Small intestine (tissue), 7 donors: ENCODE results near the gene CTBP2. TPM values are rescaled to one million over a fixed set of nuclear protein-coding genes. Genes with fewer than 3 reads are reported as not detected.

ENCODE experiments used
- DNase-seq, 2 donors: peaks; one replicate each; pipeline versions ENCODE4 v3.0.0 to v3.0.0-alpha.2; 2013
- FAIRE-seq: peaks from 2 replicates; lab custom pipeline; 2012; peaks lifted over from hg19 to GRCh38; lab: Jason Lieb, UNC
- H3K27ac ChIP-seq, 3 donors: one replicate each; pipeline ENCODE4 v1.5.1; 2013; ENCODE audit warnings: low read length in 2 of 3, mild to moderate bottlenecking in 2 of 3, control low read depth in 1 of 3, inconsistent platforms in 1 of 3, low read depth in 1 of 3, moderate library complexity in 1 of 3
- H3K27me3 ChIP-seq, 3 donors: one replicate each; pipeline ENCODE4 v1.6.1; 2013; ENCODE audit warnings: low read length in 3 of 3, inconsistent platforms in 1 of 3; ENCODE audit not compliant: control insufficient read depth in 3 of 3, insufficient read depth in 3 of 3
- H3K36me3 ChIP-seq, 3 donors: one replicate each; pipeline ENCODE4 v1.6.1; 2013; ENCODE audit warnings: low read length in 3 of 3, inconsistent platforms in 1 of 3, low read depth in 1 of 3, mild to moderate bottlenecking in 1 of 3, moderate library complexity in 1 of 3; ENCODE audit not compliant: control insufficient read depth in 3 of 3, insufficient read depth in 2 of 3
- H3K4me1 ChIP-seq, 3 donors: one replicate each; pipeline ENCODE4 v1.6.1; 2013; ENCODE audit warnings: low read length in 2 of 3, inconsistent platforms in 1 of 3, low read depth in 1 of 3, mild to moderate bottlenecking in 1 of 3, moderate library complexity in 1 of 3; ENCODE audit not compliant: control insufficient read depth in 3 of 3, insufficient read depth in 2 of 3
- H3K4me3 ChIP-seq, 3 donors: one replicate each; pipeline ENCODE4 v1.5.1; 2013; ENCODE audit warnings: low read length in 3 of 3, control low read depth in 1 of 3, inconsistent platforms in 1 of 3, low read depth in 1 of 3, mild to moderate bottlenecking in 1 of 3, moderate library complexity in 1 of 3
- H3K9me3 ChIP-seq, 2 donors: one replicate each; pipeline ENCODE4 v1.6.1; 2013; ENCODE audit warnings: low read depth in 1 of 2, low read length in 1 of 2; ENCODE audit not compliant: control insufficient read depth in 2 of 2, insufficient read depth in 1 of 2
- whole genome bisulfite sequencing, 3 donors: extraction: QIAGEN DNeasy Blood & Tissue Kit; methylation state at CpG; one replicate each; pipeline ENCODE4 v1.1.7; 2013; 5-methylcytosine and 5-hydroxymethylcytosine counted together
- polyA plus RNA-seq, 4 donors: library from polyadenylated mRNA; stranded (reverse) in 3 of 4; unstranded in 1 of 4; fragments of 200-250 nt in 3 of 4; fragments of 120-200 nt in 1 of 4; gene quantifications; one replicate each; pipeline versions ENCODE4 v1.2.1 to v1.2.3, GENCODE V29; 2013
- donor health status: healthy with polysubstance abuse.
- donor health status: control.
- donor health status: control.
- donor health status: Bipolar disorder and iron deficiency.
- donor health status: healthy.

The CTBP2 gene
- polyA plus RNA-seq, 4 donors, result 38.1 to 56.8 (median 49.1) TPM

DNA sequence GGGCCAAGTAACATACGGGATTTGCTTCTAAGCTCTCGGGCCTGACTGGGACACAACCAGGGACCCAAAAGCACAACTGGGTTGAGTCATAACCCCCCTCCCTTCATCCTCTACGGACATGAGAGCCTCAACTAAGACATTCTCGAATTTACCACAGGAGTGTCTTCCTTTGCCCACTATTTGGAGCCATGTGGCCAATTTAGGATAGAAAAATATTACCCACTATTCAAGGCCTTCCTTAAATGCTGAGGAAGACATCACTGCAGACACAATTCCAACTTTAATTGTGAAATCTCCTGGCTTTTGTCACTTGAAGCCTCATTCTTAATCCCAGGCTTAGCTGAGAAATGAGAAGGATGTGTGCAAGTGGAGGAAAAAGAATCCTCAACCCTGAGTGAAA lies 11.8 kb downstream of the CTBP2 start:
- peaks cover 0 to 45% (median 0%) of the 10 kb centered on the region in 3 donors for H3K36me3 ChIP-seq
- peak overlapping the region in 2 of 3 donors; percentile 9 to 34 for H3K4me3 ChIP-seq
- peaks cover 10 to 91% (median 31%) of the 10 kb centered on the region in 3 donors for H3K4me1 ChIP-seq
- WGBS, 3 donors, result 31 to 48% (median 44%) methylated on average over 4 of the region's 4 CpGs
- no peaks in the 10 kb centered on the region for H3K27me3 ChIP-seq
- peak overlapping the region; percentile 91 to 98 (median 94) for H3K27ac ChIP-seq
- H3K9me3 ChIP-seq, result no peaks in the 10 kb centered on the region
- DNase-seq, result no peak
- FAIRE-seq, result no peak

DNA sequence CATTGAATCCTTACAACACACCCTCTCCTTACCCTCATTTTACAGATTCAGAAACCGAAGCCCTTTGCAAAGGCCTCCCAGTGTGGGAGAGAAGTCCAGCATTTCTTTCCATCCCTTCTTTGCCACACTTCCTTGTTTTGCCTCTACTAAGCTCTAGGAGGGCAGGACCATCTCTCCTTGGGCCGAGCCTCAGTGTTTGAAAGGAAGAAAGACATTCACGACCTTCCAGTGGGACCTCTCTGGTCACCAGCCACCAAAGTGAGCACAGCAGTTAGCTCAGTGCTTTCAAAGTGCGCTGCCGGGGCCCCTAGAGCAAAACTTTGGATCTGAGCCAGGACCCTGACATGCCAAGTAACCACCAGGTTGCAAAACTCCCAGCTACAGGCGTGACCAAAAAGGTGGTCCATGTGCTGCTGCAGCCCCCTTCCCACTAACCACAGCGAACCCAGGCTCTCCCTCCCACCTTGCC lies 12.4 kb downstream of the CTBP2 start:
- Histone ChIP-seq H3K27ac (peak overlapping the region; percentile 91 to 98 (median 94)), H3K9me3 (no peaks in the 10 kb centered on the region), H3K36me3 (peaks cover 0 to 42% (median 0%) of the 10 kb centered on the region in 3 donors), H3K4me1 (peaks cover 10 to 86% (median 28%) of the 10 kb centered on the region in 3 donors), H3K4me3 (peak overlapping the region in 2 of 3 donors; percentile 3 to 9), H3K27me3 (no peaks in the 10 kb centered on the region)
- WGBS, 3 donors, result 21 to 30% (median 22%) methylated on average over 7 of the region's 7 CpGs
- FAIRE-seq (no peak), DNase-seq (peak; percentile 26 to 65)

DNA sequence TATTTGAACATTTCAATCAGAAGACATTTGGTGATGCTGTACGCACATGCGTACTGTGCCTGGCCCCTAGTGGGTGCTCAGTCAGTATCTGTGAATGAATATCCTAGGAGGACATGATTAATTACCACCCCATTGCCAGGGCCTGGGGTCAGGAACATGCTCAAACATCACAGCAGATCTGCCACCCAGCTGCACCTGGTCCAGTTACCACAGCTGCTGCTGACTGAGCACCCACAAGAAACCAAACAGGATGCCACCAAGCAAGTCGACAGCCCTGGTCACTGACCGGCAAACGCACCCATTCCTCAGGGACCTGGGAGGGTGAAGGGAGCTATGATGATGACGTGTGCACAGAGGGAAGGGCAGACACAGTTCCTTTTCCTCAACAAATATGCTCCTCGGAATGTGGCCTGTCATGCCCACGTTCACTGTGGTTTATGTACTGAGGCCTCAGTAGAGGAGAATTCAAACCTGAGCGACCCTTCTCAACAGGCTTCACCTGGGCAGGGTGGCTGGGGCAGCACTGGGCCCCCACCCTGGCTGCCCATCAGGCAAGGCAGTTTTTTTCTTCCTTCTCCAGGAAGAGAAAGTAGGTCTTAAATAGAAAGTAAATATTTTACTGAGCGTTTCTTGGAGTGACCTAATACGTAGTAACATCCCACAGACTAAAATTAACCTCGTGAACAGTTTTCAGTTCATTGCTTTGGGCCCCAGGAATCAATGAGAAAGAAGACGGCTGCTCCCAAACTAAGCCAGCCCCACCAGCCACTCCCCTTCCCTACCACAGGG lies 13.4 kb downstream of the CTBP2 start:
- peaks cover 0 to 50% (median 0%) of the 10 kb centered on the region in 3 donors for H3K36me3 ChIP-seq
- H3K4me3 ChIP-seq, result peak overlapping the region in 1 of 3 donors; percentile 9
- DNase-seq, result peak; percentile 57 to 71
- H3K9me3 ChIP-seq, result no peaks in the 10 kb centered on the region
- no peak for FAIRE-seq
- WGBS, 3 donors, result 19 to 32% (median 23%) methylated on average over 13 of the region's 13 CpGs
- H3K4me1 ChIP-seq, result peaks cover 10 to 76% (median 25%) of the 10 kb centered on the region in 3 donors
- peak overlapping the region; percentile 34 to 94 (median 91) for H3K27ac ChIP-seq
- no peaks in the 10 kb centered on the region for H3K27me3 ChIP-seq

DNA sequence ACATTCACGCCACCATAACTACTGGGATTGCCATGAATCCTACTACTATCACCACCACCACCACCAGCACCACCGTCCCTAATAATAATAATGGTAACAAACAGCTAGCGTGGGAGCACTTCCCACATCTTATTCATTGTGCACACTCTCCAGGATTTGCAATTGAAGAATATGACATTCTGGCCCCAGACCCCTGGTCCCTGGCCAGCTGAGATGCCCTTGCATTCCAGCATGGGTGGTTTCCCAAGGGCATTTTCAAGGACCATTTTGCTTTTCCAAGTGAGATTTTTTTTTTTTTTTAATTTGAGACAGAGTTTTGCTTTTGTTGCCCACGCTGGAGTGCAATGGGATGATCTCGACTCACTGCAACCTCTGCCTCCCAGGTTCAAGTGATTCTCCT lies 14.7 kb downstream of the CTBP2 start:
- FAIRE-seq (no peak), DNase-seq (no peak)
- Histone ChIP-seq H3K27me3 (no peaks in the 10 kb centered on the region), H3K4me3 (no peak overlapping the region), H3K27ac (peak overlapping the region in 2 of 3 donors; percentile 2 to 36), H3K9me3 (no peaks in the 10 kb centered on the region), H3K36me3 (peaks cover 0 to 51% (median 0%) of the 10 kb centered on the region in 3 donors), H3K4me1 (peaks cover 7 to 65% (median 25%) of the 10 kb centered on the region in 3 donors)
- WGBS, 3 donors, result 77 to 79% (median 79%) methylated on average over 5 of the region's 5 CpGs

DNA sequence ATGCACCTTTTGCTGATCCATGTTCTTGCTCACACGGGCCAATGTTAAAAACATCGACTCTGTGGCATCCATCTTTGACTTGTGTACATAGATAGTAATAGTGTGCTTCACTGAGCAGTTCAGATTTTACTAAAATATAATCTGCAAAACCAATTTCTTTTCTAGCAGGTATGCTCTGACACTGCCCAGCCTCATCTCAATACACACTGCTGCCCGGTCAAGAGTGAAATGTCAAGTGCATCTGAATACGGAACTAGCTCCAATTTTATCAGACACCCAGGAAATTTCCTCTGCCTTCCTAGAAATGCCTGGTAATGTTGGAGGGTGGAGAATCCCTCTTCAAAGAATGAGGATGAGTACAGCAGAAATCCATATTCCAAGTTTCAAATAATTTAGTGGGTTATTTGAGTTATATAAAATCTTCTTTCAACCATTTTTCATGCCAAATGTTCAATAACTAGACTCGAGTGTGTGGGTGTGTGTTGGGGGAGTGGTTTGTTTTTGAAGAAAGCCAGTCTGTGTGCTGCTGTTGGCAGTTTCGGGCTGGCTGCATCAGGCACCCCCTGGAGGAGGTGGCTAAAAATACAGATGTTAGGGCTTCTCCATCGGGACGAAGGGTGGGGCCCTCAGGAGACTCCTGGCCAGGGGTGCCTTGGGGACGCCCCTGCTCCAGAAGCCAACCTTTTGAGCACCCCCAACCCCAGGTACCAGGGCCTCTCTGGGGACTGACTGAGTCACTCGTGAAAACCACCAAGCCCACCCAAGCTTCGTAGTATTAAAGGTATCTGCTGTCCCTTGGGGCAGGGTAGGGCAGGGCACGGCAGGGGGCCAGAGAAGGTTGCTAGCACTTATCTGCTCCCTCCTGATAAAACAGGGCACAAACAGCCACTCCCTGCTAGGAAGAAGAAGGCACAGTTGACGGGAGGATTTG lies 15.4 kb downstream of the CTBP2 start:
- peaks cover 7 to 59% (median 21%) of the 10 kb centered on the region in 3 donors for H3K4me1 ChIP-seq
- WGBS, 3 donors, result 20 to 36% (median 25%) methylated on average over 13 of the region's 13 CpGs
- no peaks in the 10 kb centered on the region for H3K9me3 ChIP-seq
- DNase-seq (peak; percentile 50 to 61), FAIRE-seq (no peak)
- H3K4me3 ChIP-seq, result no peak overlapping the region
- H3K36me3 ChIP-seq, result peaks cover 0 to 49% (median 0%) of the 10 kb centered on the region in 3 donors
- peak overlapping the region in 2 of 3 donors; percentile 2 to 36 for H3K27ac ChIP-seq
- H3K27me3 ChIP-seq, result no peaks in the 10 kb centered on the region

DNA sequence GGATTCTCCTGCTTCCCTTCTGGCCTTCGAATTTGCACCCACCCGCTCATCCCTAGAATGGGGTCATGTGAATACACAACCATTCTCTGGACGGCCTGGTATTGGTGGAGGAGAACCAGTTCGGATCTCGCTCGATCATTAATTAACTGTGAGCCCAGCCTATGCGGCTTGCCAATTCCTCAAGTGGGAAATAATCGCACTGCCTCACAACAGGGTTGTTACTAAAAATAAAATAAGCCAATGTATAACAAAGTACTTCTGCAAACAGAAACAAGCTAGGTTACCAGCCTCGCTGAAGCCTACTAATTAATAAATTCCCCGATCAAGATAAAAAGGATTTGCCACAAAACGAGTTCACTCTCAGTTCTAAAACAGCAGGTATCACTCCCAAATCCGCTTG lies 16.2 kb downstream of the CTBP2 start:
- Histone ChIP-seq H3K9me3 (no peaks in the 10 kb centered on the region), H3K4me1 (peaks cover 7 to 51% (median 14%) of the 10 kb centered on the region in 3 donors), H3K27me3 (no peaks in the 10 kb centered on the region), H3K36me3 (peaks cover 0 to 52% (median 0%) of the 10 kb centered on the region in 3 donors), H3K4me3 (no peak overlapping the region), H3K27ac (no peak overlapping the region)
- 47 to 60% (median 53%) methylated on average over 12 of the region's 12 CpGs for WGBS, 3 donors
- FAIRE-seq, result no peak
- no peak for DNase-seq

DNA sequence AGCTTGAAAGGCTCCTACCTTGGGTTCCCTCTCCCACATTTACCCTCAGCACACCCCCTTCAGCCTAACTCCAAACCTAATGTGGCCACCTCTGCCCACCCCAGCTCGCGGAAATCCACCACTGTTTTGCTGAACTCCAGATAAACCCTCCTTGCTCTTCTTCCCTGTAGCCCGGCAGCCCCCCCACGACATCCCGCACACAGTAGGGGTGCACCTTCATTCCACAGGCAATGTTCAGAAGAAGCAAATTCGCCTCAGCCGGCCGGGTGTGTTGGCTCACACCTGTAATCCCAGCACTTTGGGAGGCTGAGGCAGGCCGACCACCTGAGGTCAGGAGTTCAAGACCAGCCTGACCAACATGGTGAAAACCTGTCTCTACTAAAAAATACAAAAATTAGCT lies 17.4 kb downstream of the CTBP2 start:
- WGBS, 3 donors, result 76 to 85% (median 82%) methylated on average over 9 of the region's 9 CpGs
- no peak for DNase-seq
- Histone ChIP-seq H3K4me3 (no peak overlapping the region), H3K36me3 (peaks cover 0 to 52% (median 0%) of the 10 kb centered on the region in 3 donors), H3K4me1 (peaks cover 4 to 38% (median 8%) of the 10 kb centered on the region in 3 donors), H3K27ac (no peak overlapping the region), H3K27me3 (no peaks in the 10 kb centered on the region), H3K9me3 (no peaks in the 10 kb centered on the region)
- no peak for FAIRE-seq
